GM12892 (cell line): ENCODE results near the gene PHC2.

ENCODE experiments used
- POLR2A ChIP-seq: IDR thresholded peaks from 2 replicates; pipeline ENCODE4 v1.6.1; 2011; ENCODE audit warnings: low read depth, low read length, control low read depth
- POLR2AphosphoS5 ChIP-seq: IDR thresholded peaks from 2 replicates; pipeline ENCODE4 v1.6.1; 2011; ENCODE audit warnings: low read depth, low read length, control low read depth
- TAF1 ChIP-seq: IDR thresholded peaks from 2 replicates; pipeline ENCODE4 v1.6.1; 2011; ENCODE audit warnings: low read depth, mild to moderate bottlenecking, control low read depth, low read length, borderline replicate concordance

GRCh38 chr1:33320619-33321165 lies 110.2 kb downstream of the PHC2 start, which contains the start of gene A3GALT2:
- TF ChIP-seq POLR2AphosphoS5 (no peak), POLR2A (no peak), TAF1 (no peak)
